SW480 (cell line): ENCODE data around the gene CALR3.

Source experiments
- DNase-seq: peaks from one replicate; pipeline ENCODE4 v3.0.0-alpha.2; 2016; ENCODE audit warnings: low spot score

CALR3 gene

DNA sequence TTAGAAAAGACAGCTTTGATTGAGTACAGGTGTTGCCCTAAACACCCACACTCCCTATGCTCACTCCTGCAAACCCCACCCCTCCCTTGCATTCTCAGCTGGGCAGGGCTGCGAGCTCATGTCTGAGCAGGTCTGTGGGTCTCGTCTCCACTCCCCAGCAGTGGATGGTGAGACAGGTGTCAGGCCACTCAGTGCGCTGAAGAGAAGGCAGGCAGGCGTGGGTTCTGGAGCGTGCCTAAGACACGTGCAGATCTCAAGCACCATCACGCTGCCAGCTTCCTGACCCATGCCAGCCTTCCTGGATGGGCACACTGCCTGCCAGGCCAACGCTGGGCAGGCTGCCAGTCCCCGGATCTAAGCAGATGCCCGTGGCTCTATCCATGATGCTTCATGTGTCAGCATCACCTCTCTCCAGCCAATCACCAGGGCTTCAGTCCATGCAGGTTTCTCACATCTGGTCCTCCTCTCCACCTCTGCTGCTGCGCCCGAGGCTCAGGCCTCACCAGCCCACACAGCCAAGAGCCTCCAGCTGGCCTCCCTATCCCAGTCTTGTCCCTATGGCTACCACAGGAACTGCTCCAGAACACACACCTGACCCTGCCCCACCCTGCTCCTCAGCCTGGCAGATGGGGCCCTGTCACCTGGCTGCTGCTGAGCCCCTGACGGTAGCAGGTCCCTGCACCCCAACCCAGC lies 66.8 kb downstream of the CALR3 start:
- DNase-seq, result no peak
